Ascending aorta (tissue), 2 donors: ENCODE data around the gene CCDC124. TPM values are rescaled to one million over a fixed set of nuclear protein-coding genes. Genes with fewer than 3 reads are reported as not detected.
"Not testable (repeated sequence)": the region's sequence is repeated elsewhere in the genome, so short reads cannot be mapped to it uniquely, and the experiment has no call there.

Experiments
- DNase-seq, 2 donors: peaks; one replicate each; pipeline ENCODE4 v3.0.0-alpha.2; 2019; ENCODE audit warnings: low spot score in 2 of 2
- H3K27ac ChIP-seq, 2 donors: fragments of 200-600 bp; sonication (generic); one replicate each; pipeline ENCODE4 v1.5.1; 2016 to 2017; ENCODE audit warnings: mild to moderate bottlenecking in 1 of 2
- H3K27me3 ChIP-seq: fragments of 200-600 bp; sonication (generic); one replicate; pipeline ENCODE4 v1.5.1; 2017
- H3K36me3 ChIP-seq, 2 donors: fragments of 200-600 bp; sonication (generic); one replicate each; pipeline ENCODE4 v1.5.1; 2016
- H3K4me1 ChIP-seq, 2 donors: fragments of 200-600 bp; sonication (generic); one replicate each; pipeline ENCODE4 v1.5.1; 2016 to 2017; ENCODE audit warnings: mild to moderate bottlenecking in 1 of 2
- H3K4me3 ChIP-seq, 2 donors: fragments of 200-600 bp; sonication (generic); one replicate each; pipeline ENCODE4 v1.5.1; 2016 to 2017; ENCODE audit warnings: mild to moderate bottlenecking in 1 of 2
- H3K9me3 ChIP-seq, 2 donors: fragments of 200-600 bp; sonication (generic); one replicate each; pipeline ENCODE4 v1.5.1; 2016
- CTCF ChIP-seq, 3 experiments: fragments of 200-600 bp in 2 of 3; fragments of 450-650 bp in 1 of 3; sonication (generic) in 2 of 3; IDR thresholded peaks; one replicate each; pipeline ENCODE4 v1.5.1; 2016 to 2019; ENCODE audit warnings: antibody characterized with exemption in 3 of 3, mild to moderate bottlenecking in 1 of 3, moderate library complexity in 1 of 3
- intact Hi-C: fragments of 100-400 bp; cut with DNase I; formaldehyde crosslinking; loops from one replicate; pipeline ENCODE4 v1.15.1; 2023
- total RNA-seq: library from RNA; depleted of rRNA; stranded (reverse); fragments of >200 nt; gene quantifications from one replicate; pipeline ENCODE4 v1.1.0, GENCODE V29; 2016

Gene CCDC124
- total RNA-seq, 1 donor from 2014 or later: 43.3 TPM

- H3K4me1 ChIP-seq: no peaks in the 10 kb centered on the region
- no peak overlapping the region for H3K4me3 ChIP-seq
- TF ChIP-seq CTCF (IDR thresholded peaks at IDR 0.05): no peak
- H3K27me3 ChIP-seq: no peaks in the 10 kb centered on the region
- no peak for DNase-seq
- peaks cover 0 to 18% of the 10 kb centered on the region in 2 donors for H3K9me3 ChIP-seq
- H3K27ac ChIP-seq: no peak overlapping the region
- H3K36me3 ChIP-seq: no peaks in the 10 kb centered on the region
- intact Hi-C loops: no loop called here
These were observed 21.9 kb upstream of the CCDC124 start for GRCh38 chr19:17910791-17911360.

- H3K27ac ChIP-seq: no peak overlapping the region
- H3K4me1 ChIP-seq: no peaks in the 10 kb centered on the region
- no peak overlapping the region for H3K4me3 ChIP-seq
- TF ChIP-seq CTCF (IDR thresholded peaks at IDR 0.05): no peak
- H3K27me3 ChIP-seq: no peaks in the 10 kb centered on the region
- peaks cover 0 to 5% of the 10 kb centered on the region in 2 donors for H3K9me3 ChIP-seq
- intact Hi-C loops: no loop called here
- H3K36me3 ChIP-seq: no peaks in the 10 kb centered on the region
- no peak for DNase-seq
These were observed 16.7 kb upstream of the CCDC124 start for GRCh38 chr19:17915940-17916593.

GRCh38 chr19:17918151-17918550 is 14.7 kb upstream of the CCDC124 start:
- H3K4me1 ChIP-seq, intact Hi-C loops, H3K27ac ChIP-seq, H3K36me3 ChIP-seq, DNase-seq, H3K4me3 ChIP-seq, H3K9me3 ChIP-seq, H3K27me3 ChIP-seq: not testable (repeated sequence)

- H3K27me3 ChIP-seq, H3K4me1 ChIP-seq, H3K27ac ChIP-seq, H3K36me3 ChIP-seq, H3K9me3 ChIP-seq, intact Hi-C loops, DNase-seq, H3K4me3 ChIP-seq: not testable (repeated sequence)
These were observed 13.7 kb upstream of the CCDC124 start for GRCh38 chr19:17919122-17919521.

- no peak overlapping the region for H3K27ac ChIP-seq
- no peaks in the 10 kb centered on the region for H3K36me3 ChIP-seq
- intact Hi-C loops: no loop called here
- DNase-seq: no peak
- H3K9me3 ChIP-seq: no peaks in the 10 kb centered on the region
- H3K4me1 ChIP-seq: no peaks in the 10 kb centered on the region
- H3K27me3 ChIP-seq: no peaks in the 10 kb centered on the region
- TF ChIP-seq CTCF (IDR thresholded peaks at IDR 0.05): no peak
- H3K4me3 ChIP-seq: no peak overlapping the region
These were observed 12.3 kb upstream of the CCDC124 start for GRCh38 chr19:17920527-17920926.

GRCh38 chr19:17922138-17922537 is 10.7 kb upstream of the CCDC124 start:
- Histone ChIP-seq H3K27me3 (no peaks in the 10 kb centered on the region), H3K4me3 (no peak overlapping the region), H3K36me3 (no peaks in the 10 kb centered on the region), H3K9me3 (no peaks in the 10 kb centered on the region), H3K4me1 (no peaks in the 10 kb centered on the region), H3K27ac (no peak overlapping the region)
- intact Hi-C loops: no loop called here
- TF ChIP-seq CTCF (IDR thresholded peaks at IDR 0.05): no peak
- DNase-seq: no peak
